HG03354 (cell line): ENCODE data around the gene MYRIP.
"Not testable (repeated sequence)": the region's sequence is repeated elsewhere in the genome, so short reads cannot be mapped to it uniquely, and the experiment has no call there.

Experiments used
- ATAC-seq: cut with Tn5 transposase; IDR thresholded peaks from one replicate; pipeline ENCODE4 v1.9.1; 2021; ENCODE audit warnings: mild to moderate bottlenecking; ENCODE audit not compliant: unreplicated experiment, poor library complexity, severe bottlenecking

Gene MYRIP

GRCh38 chr3:40018369-40018768 is 209.0 kb downstream of the MYRIP start:
- no peak for ATAC-seq

GRCh38 chr3:40019376-40019775 is 210.0 kb downstream of the MYRIP start:
- ATAC-seq: no peak

GRCh38 chr3:40020689-40021088 is 211.3 kb downstream of the MYRIP start:
- no peak for ATAC-seq

- no peak for ATAC-seq
Measured at GRCh38 chr3:40021338-40021737, 211.9 kb downstream of the MYRIP start.

DNA sequence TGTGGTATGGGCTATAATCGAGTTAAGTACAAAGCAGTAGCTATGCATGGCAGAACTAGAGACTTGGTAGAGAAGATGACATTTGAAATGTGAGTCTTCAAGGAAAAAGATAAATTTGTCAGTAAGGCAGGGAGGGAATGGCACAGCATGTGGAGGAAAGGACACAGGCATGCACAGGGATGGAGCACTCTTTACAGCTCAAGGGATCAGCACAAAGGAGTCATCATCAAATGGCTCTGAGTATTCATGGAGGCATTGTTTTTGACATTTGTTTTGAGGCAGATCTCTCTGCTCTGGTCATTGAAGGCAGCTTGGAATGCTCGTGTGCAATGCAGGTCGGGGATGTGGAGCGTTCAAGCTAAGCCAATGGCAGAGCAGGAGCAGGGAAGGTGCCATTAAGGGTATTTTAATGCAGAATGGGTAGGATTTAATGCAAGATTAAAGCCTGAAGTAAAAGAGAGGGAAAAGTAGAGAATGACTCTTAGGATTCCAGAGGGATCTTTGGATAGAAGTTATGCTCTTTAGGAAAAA is 213.0 kb downstream of the MYRIP start:
- no peak for ATAC-seq

GRCh38 chr3:40024526-40024925 is 215.1 kb downstream of the MYRIP start:
- ATAC-seq: no peak

DNA sequence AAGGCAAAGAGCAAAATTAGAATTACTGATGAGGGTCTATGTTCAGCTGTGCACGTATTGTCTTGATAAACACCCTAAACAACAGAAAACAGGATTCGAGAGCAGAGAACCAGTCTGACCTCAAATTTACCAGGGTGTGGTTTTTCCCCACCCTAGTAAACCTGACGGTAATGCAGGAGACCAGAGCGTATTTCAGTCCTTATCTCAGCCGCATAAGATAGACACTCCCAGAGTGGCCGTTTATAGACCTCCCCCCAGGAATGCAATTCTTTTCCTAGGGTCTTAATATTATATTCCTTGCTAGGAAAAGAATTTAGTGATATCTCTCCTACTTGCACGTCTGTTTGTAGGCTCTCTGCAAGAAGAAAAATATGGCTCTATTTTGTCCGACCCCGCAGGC is 216.5 kb downstream of the MYRIP start:
- ATAC-seq: not testable (repeated sequence)

DNA sequence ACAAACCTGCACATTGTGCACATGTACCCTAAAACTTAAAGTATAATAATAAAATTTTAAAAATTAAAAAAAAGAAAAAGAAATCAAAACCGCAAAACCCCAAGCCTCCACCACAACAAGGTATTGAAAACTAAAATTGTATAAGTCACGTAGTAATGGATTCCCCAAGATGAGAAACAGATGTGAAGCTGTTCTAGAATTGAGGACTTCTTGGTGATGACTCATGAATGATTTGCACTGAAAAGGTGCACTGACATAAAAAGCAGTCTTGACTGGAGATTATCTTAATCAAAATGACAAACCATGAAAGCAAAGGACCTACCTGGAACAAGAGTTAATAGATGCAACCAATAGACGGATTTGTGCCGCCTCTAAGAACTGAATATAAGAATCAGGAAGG is 225.8 kb downstream of the MYRIP start:
- ATAC-seq: no peak

- ATAC-seq: no peak
Measured at GRCh38 chr3:40037582-40037981, 228.2 kb downstream of the MYRIP start.

DNA sequence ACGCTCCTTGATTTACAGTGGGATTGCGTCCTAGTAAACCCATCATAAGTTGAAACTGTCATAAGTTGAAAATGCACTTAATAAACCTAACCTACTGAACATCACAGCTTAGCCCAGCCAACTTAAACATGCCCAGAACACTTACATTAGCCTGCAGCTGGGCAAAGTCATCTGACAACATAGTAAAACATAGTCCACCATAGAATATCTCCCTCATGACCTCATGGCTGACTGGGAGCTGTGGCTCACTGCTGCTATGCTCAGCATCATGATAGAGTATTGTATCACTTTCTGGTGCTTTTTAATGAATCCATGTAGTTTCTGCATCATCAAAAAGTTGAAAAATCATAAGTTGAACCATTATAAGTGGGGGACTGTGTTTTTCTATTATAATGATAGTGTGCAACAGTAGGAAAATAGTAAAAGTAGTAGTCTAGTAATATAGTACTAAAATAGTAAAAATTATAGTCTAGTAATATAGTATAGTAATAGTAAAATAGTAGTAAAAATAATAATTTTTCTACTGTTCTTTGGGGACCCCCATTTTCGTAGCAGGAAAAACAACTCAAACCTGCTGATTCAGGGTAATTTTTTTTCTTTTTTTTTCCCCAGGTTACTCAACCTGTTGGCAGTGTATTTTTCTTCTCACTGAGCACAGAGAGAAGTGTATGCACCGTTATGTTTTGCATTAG is 233.5 kb downstream of the MYRIP start:
- no peak for ATAC-seq

- no peak for ATAC-seq
Measured at GRCh38 chr3:40043444-40043755, 234.0 kb downstream of the MYRIP start.

DNA sequence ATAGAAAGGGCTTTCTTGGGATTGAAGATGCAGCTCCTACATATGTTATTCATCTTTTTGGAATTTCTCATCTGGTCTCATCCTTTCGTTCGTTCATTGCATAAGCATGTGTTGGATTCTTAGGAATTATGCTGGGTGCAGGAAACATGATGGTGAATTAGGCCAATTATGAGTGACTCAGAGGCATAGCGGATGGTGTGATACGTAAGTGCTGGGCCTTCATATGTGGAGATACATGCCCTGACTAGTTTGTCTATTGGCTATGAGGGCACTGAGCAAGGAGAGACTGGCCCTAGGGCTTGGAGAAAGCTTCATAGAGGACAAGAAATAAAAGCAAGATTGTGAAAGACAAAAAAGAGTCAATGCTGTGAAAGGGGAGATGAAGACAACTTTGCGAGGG is 235.1 kb downstream of the MYRIP start:
- ATAC-seq: no peak

GRCh38 chr3:40045051-40045450 is 235.6 kb downstream of the MYRIP start:
- ATAC-seq: no peak

DNA sequence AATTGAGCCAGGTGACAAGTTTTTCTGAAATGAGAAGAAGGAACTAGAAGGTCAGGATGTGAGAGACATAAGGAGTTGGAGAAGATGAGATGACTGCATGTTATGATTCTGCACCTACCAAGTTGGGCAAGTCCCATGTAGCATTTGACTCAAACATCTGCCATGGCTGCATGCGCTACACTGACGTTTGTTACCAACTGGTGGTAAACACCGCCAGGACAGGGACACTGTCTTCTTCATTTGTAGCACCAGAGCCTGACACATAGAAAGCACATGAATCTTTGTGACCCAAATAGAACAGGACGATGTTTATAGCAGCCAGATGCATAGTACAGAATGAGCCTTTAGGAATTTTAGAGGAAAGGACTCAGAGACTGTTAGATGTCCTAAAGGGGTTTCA is 236.7 kb downstream of the MYRIP start:
- ATAC-seq: no peak

GRCh38 chr3:40047406-40047805 is 238.0 kb downstream of the MYRIP start:
- no peak for ATAC-seq

DNA sequence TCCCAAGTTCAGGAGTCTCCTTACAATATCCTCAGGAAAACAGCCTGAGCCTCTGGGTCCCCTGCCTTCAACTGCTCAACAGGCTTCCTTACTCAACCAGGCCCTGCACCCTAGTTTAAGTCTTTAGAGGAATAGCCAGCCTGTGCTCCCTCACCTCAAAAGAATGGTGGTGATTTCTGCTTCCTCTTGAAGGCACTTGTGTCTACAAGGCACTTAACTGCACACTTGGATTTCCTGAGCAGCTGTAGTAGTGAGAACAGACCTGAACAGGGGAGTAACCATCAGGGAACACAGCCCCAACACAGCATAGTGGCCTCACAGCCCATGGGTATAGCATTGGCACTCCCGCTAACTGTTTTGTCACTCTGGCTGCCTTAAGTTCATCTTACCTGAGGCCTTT is 244.3 kb downstream of the MYRIP start:
- no peak for ATAC-seq

GRCh38 chr3:40054568-40055222 is 245.3 kb downstream of the MYRIP start:
- ATAC-seq: no peak

- no peak for ATAC-seq
Measured at GRCh38 chr3:40055361-40055760, 246.0 kb downstream of the MYRIP start.

- ATAC-seq: no peak
Measured at GRCh38 chr3:40055956-40056355, 246.5 kb downstream of the MYRIP start.

DNA sequence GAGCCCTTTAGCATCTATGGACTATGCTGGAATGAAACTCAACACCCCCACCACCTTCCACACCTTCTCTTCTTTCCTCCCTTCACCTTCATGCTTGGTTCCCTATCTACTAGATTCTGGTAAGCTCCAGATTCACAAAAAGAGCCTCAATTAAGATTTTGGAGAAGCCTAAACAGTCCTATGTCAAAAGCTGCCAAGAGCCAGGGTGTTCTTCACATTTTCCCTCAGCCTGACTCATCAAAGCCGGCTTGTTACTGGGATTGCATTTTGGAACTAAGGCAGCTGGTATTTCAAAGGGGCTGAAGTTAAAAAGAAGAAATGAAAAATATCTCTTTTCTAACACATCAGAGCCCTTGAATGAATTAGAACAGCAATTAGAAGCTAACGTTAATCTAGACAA is 247.7 kb downstream of the MYRIP start:
- ATAC-seq: no peak

- ATAC-seq: no peak
Measured at GRCh38 chr3:40057786-40058185, 248.4 kb downstream of the MYRIP start.

DNA sequence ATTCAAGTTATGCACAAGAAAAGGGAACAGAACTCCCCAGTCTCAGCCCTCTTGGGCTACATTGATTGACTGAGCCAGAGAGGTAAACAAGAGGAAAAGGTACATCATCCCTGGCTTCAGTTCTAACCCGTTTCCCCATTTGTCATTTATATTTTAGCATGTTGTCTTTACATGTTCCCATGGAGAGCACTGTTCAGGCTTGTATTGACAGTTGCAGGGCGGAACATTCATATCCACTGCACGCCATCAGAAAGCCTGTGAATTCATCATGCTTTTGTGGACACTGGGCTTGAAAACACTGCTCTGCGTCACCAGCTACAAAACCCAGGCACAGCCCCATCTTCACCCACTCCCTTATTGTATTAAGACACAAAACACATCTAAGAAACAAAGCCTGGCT is 259.2 kb downstream of the MYRIP start:
- ATAC-seq: no peak
